Liver (tissue), 9 donors: ENCODE data around the gene PRICKLE1. TPM values are rescaled to one million over a fixed set of nuclear protein-coding genes. Genes with fewer than 3 reads are reported as not detected.

Experiments
- DNase-seq: peaks from one replicate; pipeline ENCODE4 v3.0.0-alpha.2; 2017; ENCODE audit warnings: low spot score
- H3K27ac ChIP-seq, 2 donors: one replicate each; pipeline ENCODE4 v1.7.0; 2013; ENCODE audit warnings: inconsistent platforms in 2 of 2, low read length in 2 of 2, control low read depth in 1 of 2, low read depth in 1 of 2, mild to moderate bottlenecking in 1 of 2
- H3K27me3 ChIP-seq, 4 donors: one replicate each; pipeline versions ENCODE4 v1.6.1 to v1.7.0; 2013; ENCODE audit warnings: low read length in 3 of 4, inconsistent platforms in 1 of 4, mild to moderate bottlenecking in 1 of 4, moderate library complexity in 1 of 4; ENCODE audit not compliant: control insufficient read depth in 4 of 4, insufficient read depth in 4 of 4
- H3K36me3 ChIP-seq, 4 donors: one replicate each; pipeline versions ENCODE4 v1.6.1 to v1.7.0; 2013; ENCODE audit warnings: low read length in 3 of 4, mild to moderate bottlenecking in 3 of 4, low read depth in 1 of 4, moderate library complexity in 1 of 4; ENCODE audit not compliant: control insufficient read depth in 4 of 4, insufficient read depth in 3 of 4
- H3K4me1 ChIP-seq, 4 donors: one replicate each; pipeline versions ENCODE4 v1.6.1 to v1.7.0; 2013; ENCODE audit warnings: low read length in 3 of 4, mild to moderate bottlenecking in 3 of 4, moderate library complexity in 1 of 4; ENCODE audit not compliant: control insufficient read depth in 4 of 4, insufficient read depth in 4 of 4
- H3K4me3 ChIP-seq, 3 donors: one replicate each; pipeline versions ENCODE4 v1.6.1 to v1.7.0; 2013; ENCODE audit warnings: low read length in 3 of 3, control low read depth in 1 of 3, low read depth in 1 of 3, mild to moderate bottlenecking in 1 of 3
- H3K9ac ChIP-seq, 2 donors: one replicate each; pipeline ENCODE4 v1.7.0; 2013; ENCODE audit warnings: low read length in 2 of 2, mild to moderate bottlenecking in 2 of 2, moderate library complexity in 2 of 2, control low read depth in 1 of 2, low read depth in 1 of 2
- H3K9me3 ChIP-seq, 4 donors: one replicate each; pipeline versions ENCODE4 v1.6.1 to v1.7.0; 2013; ENCODE audit warnings: low read length in 3 of 4; ENCODE audit not compliant: control insufficient read depth in 4 of 4
- EGR1 ChIP-seq, 2 donors: IDR thresholded peaks; 2 replicates each; pipeline ENCODE4 v1.6.1; 2016 to 2018; ENCODE audit warnings: antibody characterized with exemption in 2 of 2, low read depth in 2 of 2
- FOXA1 ChIP-seq: IDR thresholded peaks from 2 replicates; pipeline ENCODE4 v1.6.1; 2016; ENCODE audit warnings: antibody characterized with exemption
- FOXA2 ChIP-seq: IDR thresholded peaks from 2 replicates; pipeline ENCODE4 v1.6.1; 2016; ENCODE audit warnings: antibody characterized with exemption
- GABPA ChIP-seq, 2 donors: IDR thresholded peaks in 1 of 2; conservative IDR thresholded peaks in 1 of 2; 2 replicates each; pipeline ENCODE4 v1.6.1; 2016; ENCODE audit warnings: antibody characterized with exemption in 2 of 2, mild to moderate bottlenecking in 1 of 2, moderate library complexity in 1 of 2
- HNF4A ChIP-seq, 2 donors: conservative IDR thresholded peaks; 2 replicates each; pipeline ENCODE4 v1.6.1; 2016; ENCODE audit warnings: antibody characterized with exemption in 2 of 2, mild to moderate bottlenecking in 2 of 2
- HNF4G ChIP-seq: IDR thresholded peaks from 2 replicates; pipeline ENCODE4 v1.6.1; 2016; ENCODE audit warnings: antibody characterized with exemption
- JUND ChIP-seq, 2 donors: IDR thresholded peaks; 2 replicates each; pipeline ENCODE4 v1.6.1; 2016; ENCODE audit warnings: antibody characterized with exemption in 2 of 2
- NR2F2 ChIP-seq: IDR thresholded peaks from 2 replicates; pipeline ENCODE4 v1.6.1; 2016; ENCODE audit warnings: antibody characterized with exemption
- RAD21 ChIP-seq, 2 donors: IDR thresholded peaks; 2 replicates each; pipeline ENCODE4 v1.6.1; 2016; ENCODE audit warnings: antibody characterized with exemption in 2 of 2, mild to moderate bottlenecking in 2 of 2
- RXRA ChIP-seq, 2 donors: IDR thresholded peaks; 2 replicates each; pipeline ENCODE4 v1.6.1; 2017 to 2018; ENCODE audit warnings: antibody characterized with exemption in 2 of 2, mild to moderate bottlenecking in 1 of 2
- SP1 ChIP-seq: IDR thresholded peaks from 2 replicates; pipeline ENCODE4 v1.6.1; 2018; ENCODE audit warnings: antibody characterized with exemption, mild to moderate bottlenecking
- TAF1 ChIP-seq: conservative IDR thresholded peaks from 2 replicates; pipeline ENCODE4 v1.6.1; 2016; ENCODE audit warnings: antibody characterized with exemption, mild to moderate bottlenecking
- YY1 ChIP-seq: IDR thresholded peaks from 2 replicates; pipeline ENCODE4 v1.6.1; 2016; ENCODE audit warnings: antibody characterized with exemption, mild to moderate bottlenecking
- WGBS: extraction: QIAGEN DNeasy Blood & Tissue Kit; methylation state at CpG from one replicate; pipeline ENCODE4 v1.1.7; 2013; 5-methylcytosine and 5-hydroxymethylcytosine counted together
- polyA plus RNA-seq, 2 donors: library from polyadenylated mRNA; stranded (reverse) in 1 of 2; unstranded in 1 of 2; fragments of 200-250 nt in 1 of 2; fragments of >200 nt in 1 of 2; fragmentation: Nextera tagmentation in 1 of 2; extraction: Ambion mirVana in 1 of 2; gene quantifications; one replicate each; pipeline versions ENCODE4 v1.2.1 to v1.2.3, GENCODE V29; 2013 to 2015
- total RNA-seq, 2 donors: library from RNA; depleted of rRNA; stranded (reverse); fragments of >200 nt; gene quantifications; one replicate each; pipeline ENCODE4 v1.2.3, GENCODE V29; 2014
- TF ChIP-seq, protein P1 (sequence below): IDR thresholded peaks from 2 replicates; pipeline ENCODE4 v1.6.1; 2016; ENCODE audit warnings: antibody characterized with exemption
- TF ChIP-seq, protein P2 (sequence below): fragments of 150-350 bp; IDR thresholded peaks from 2 replicates; pipeline ENCODE4 v1.5.1; 2017; ENCODE audit warnings: improper control_type of control experiment, low read depth, low read length; ENCODE audit not compliant: missing input control
- TF ChIP-seq, protein P3 (sequence below): IDR thresholded peaks from 2 replicates; pipeline ENCODE4 v1.6.1; 2016; ENCODE audit warnings: antibody characterized with exemption
- TF ChIP-seq, protein P4 (sequence below): IDR thresholded peaks from 2 replicates; pipeline ENCODE4 v1.6.1; 2016; ENCODE audit warnings: antibody characterized with exemption, mild to moderate bottlenecking
- TF ChIP-seq, protein P5 (sequence below): IDR thresholded peaks from 2 replicates; pipeline ENCODE4 v1.6.1; 2016; ENCODE audit warnings: antibody characterized with exemption
- donor health status: healthy.
- donor health status: healthy.
- donor health status: healthy.
- donor health status: healthy.
- donor health status: healthy.

Gene PRICKLE1
- total and polyA plus RNA-seq, 4 donors = 0.59 to 5.7 (median 2.2) TPM

DNA sequence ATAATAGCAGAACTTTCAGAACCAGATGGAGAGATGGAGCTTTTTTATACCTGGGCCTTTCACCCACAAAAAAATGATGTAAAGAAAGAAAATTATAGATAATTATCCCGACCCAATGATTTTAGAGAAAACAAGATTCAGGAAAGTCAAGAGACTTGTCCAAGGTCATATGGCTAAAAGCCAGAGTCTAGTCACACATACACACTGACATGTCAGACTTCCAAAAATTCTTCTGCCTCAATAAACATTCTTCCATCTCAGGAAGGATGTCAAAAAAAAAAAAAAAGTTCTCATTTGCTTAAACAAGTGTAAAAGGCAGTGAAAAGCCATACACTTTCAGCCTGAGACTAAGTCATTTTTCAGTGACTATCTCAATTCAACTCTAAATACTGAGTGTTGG is 116.0 kb downstream of the PRICKLE1 start:
- H3K27ac ChIP-seq = no peak overlapping the region
- TF ChIP-seq, protein P1, sequence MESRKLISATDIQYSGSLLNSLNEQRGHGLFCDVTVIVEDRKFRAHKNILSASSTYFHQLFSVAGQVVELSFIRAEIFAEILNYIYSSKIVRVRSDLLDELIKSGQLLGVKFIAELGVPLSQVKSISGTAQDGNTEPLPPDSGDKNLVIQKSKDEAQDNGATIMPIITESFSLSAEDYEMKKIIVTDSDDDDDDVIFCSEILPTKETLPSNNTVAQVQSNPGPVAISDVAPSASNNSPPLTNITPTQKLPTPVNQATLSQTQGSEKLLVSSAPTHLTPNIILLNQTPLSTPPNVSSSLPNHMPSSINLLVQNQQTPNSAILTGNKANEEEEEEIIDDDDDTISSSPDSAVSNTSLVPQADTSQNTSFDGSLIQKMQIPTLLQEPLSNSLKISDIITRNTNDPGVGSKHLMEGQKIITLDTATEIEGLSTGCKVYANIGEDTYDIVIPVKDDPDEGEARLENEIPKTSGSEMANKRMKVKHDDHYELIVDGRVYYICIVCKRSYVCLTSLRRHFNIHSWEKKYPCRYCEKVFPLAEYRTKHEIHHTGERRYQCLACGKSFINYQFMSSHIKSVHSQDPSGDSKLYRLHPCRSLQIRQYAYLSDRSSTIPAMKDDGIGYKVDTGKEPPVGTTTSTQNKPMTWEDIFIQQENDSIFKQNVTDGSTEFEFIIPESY = no peak
- TF ChIP-seq NR2F2 (no peak), RAD21 (IDR thresholded peaks at IDR 0.05) (no peak), EGR1 (IDR thresholded peaks at IDR 0.05; ENCODE audit: low read depth in 2 of 2) (no peak)
- TF ChIP-seq, protein P2, sequence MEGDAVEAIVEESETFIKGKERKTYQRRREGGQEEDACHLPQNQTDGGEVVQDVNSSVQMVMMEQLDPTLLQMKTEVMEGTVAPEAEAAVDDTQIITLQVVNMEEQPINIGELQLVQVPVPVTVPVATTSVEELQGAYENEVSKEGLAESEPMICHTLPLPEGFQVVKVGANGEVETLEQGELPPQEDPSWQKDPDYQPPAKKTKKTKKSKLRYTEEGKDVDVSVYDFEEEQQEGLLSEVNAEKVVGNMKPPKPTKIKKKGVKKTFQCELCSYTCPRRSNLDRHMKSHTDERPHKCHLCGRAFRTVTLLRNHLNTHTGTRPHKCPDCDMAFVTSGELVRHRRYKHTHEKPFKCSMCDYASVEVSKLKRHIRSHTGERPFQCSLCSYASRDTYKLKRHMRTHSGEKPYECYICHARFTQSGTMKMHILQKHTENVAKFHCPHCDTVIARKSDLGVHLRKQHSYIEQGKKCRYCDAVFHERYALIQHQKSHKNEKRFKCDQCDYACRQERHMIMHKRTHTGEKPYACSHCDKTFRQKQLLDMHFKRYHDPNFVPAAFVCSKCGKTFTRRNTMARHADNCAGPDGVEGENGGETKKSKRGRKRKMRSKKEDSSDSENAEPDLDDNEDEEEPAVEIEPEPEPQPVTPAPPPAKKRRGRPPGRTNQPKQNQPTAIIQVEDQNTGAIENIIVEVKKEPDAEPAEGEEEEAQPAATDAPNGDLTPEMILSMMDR = no peak
- TF ChIP-seq, protein P3, sequence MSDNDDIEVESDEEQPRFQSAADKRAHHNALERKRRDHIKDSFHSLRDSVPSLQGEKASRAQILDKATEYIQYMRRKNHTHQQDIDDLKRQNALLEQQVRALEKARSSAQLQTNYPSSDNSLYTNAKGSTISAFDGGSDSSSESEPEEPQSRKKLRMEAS = no peak
- TF ChIP-seq, protein P4, sequence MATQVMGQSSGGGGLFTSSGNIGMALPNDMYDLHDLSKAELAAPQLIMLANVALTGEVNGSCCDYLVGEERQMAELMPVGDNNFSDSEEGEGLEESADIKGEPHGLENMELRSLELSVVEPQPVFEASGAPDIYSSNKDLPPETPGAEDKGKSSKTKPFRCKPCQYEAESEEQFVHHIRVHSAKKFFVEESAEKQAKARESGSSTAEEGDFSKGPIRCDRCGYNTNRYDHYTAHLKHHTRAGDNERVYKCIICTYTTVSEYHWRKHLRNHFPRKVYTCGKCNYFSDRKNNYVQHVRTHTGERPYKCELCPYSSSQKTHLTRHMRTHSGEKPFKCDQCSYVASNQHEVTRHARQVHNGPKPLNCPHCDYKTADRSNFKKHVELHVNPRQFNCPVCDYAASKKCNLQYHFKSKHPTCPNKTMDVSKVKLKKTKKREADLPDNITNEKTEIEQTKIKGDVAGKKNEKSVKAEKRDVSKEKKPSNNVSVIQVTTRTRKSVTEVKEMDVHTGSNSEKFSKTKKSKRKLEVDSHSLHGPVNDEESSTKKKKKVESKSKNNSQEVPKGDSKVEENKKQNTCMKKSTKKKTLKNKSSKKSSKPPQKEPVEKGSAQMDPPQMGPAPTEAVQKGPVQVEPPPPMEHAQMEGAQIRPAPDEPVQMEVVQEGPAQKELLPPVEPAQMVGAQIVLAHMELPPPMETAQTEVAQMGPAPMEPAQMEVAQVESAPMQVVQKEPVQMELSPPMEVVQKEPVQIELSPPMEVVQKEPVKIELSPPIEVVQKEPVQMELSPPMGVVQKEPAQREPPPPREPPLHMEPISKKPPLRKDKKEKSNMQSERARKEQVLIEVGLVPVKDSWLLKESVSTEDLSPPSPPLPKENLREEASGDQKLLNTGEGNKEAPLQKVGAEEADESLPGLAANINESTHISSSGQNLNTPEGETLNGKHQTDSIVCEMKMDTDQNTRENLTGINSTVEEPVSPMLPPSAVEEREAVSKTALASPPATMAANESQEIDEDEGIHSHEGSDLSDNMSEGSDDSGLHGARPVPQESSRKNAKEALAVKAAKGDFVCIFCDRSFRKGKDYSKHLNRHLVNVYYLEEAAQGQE = no peak
- no peak for DNase-seq
- WGBS = 56% methylated on average over 1 of the region's 1 CpG
- H3K27me3 ChIP-seq = no peaks in the 10 kb centered on the region
- peaks cover 0 to 2% (median 0%) of the 10 kb centered on the region in 4 donors for H3K4me1 ChIP-seq
- no peak overlapping the region for H3K9ac ChIP-seq
- H3K36me3 ChIP-seq = no peaks in the 10 kb centered on the region
- no peaks in the 10 kb centered on the region for H3K9me3 ChIP-seq
- no peak overlapping the region for H3K4me3 ChIP-seq

DNA sequence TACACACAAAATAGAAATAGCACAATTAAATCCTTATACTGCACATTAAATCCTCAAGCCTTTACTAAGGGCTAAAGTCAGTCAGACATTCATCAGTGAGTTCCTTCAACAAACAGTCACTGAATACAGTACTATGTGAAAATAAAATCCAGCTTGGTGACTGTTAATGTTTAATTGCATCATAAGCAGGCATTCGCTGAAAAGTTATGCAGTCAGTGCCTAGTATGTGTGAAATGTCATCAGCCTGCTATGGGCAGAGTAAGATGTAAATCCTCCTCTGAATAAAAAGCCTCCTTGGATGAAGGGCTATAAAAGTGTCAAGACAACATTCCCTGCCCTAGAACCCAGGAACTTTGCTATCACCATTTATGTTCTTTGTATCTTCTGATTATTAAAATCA is 116.4 kb downstream of the PRICKLE1 start:
- no peak for DNase-seq
- no peak overlapping the region for H3K9ac ChIP-seq
- no peak overlapping the region for H3K27ac ChIP-seq
- H3K27me3 ChIP-seq = no peaks in the 10 kb centered on the region
- H3K36me3 ChIP-seq = no peaks in the 10 kb centered on the region
- 54% methylated on average over 1 of the region's 1 CpG for WGBS
- H3K4me1 ChIP-seq = peaks cover 0 to 2% (median 0%) of the 10 kb centered on the region in 4 donors
- H3K9me3 ChIP-seq = no peaks in the 10 kb centered on the region
- H3K4me3 ChIP-seq = no peak overlapping the region
- TF ChIP-seq, protein P3 = no peak
- TF ChIP-seq, protein P5, sequence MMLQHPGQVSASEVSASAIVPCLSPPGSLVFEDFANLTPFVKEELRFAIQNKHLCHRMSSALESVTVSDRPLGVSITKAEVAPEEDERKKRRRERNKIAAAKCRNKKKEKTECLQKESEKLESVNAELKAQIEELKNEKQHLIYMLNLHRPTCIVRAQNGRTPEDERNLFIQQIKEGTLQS = no peak
- TF ChIP-seq FOXA1 (no peak), SP1 (no peak), GABPA (IDR thresholded peaks at IDR 0.05 in 1 of 2, conservative IDR thresholded peaks at IDR 0.05 in 1 of 2) (no peak), YY1 (no peak), JUND (IDR thresholded peaks at IDR 0.05) (no peak), NR2F2 (no peak), FOXA2 (no peak), RXRA (IDR thresholded peaks at IDR 0.05) (no peak), HNF4G (no peak), EGR1 (IDR thresholded peaks at IDR 0.05; ENCODE audit: low read depth in 2 of 2) (no peak), HNF4A (conservative IDR thresholded peaks at IDR 0.05) (no peak), RAD21 (IDR thresholded peaks at IDR 0.05) (no peak), TAF1 (no peak)
- TF ChIP-seq, protein P4 = no peak
- TF ChIP-seq, protein P2 = no peak
